OCI-LY3 (cell line): ENCODE results near the gene CARD19.

Experiments used
- CTCF ChIP-seq: fragments of 200-600, 300-600 bp; sonication (generic); IDR thresholded peaks from 2 replicates; pipeline ENCODE4 v1.5.1; 2014; ENCODE audit warnings: antibody characterized with exemption, low read length, low read depth
- EZH2phosphoT487 ChIP-seq: fragments of 200-600 bp; shearing (Covaris generic); IDR thresholded peaks from 2 replicates; pipeline ENCODE4 v1.6.1; 2018; ENCODE audit warnings: antibody characterized with exemption, mixed run types, low read depth

DNA sequence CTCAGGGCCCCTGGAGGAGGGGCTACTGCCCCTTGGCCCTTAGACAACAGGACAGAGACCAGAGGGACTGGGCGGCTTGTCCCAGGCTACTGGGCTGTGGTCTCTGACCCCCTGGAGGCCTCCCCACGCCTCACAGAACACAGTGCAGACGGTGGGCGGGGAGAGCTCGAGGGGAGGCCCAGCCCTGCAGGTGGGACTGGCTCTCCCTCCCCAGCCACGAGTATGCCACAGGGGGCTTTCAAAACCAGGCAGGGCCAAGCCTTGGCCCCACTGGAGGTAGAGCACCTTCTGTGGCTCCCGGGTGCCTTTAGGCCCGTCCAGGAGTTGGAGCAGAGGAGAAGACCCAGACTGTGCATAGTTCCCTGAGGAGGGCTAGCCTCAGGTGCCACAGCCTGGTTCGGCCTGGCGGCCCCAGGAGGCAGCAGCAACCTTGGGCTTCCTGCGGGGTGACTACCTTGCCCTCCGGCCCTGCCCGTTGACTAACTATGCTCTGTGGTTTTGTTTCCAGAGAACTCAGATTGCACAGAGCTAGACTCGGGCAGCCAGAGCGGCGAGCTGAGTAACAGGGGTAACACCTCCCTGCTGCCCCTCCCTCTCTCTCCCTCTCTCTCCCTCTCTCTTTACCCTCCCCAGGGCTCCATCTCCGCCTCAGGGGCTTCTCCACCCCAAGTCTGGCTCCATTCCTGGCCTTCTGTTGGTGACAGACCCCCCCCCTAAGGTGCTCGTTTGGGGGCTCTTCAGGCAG is 15.5 kb downstream of the CARD19 start:
- TF ChIP-seq CTCF (no peak), EZH2phosphoT487 (no peak)
